HepG2 (cell line): ENCODE data around the gene MFSD2A. TPM values are rescaled to one million over a fixed set of nuclear protein-coding genes. Genes with fewer than 3 reads are reported as not detected.
"Not testable (repeated sequence)": the region's sequence is repeated elsewhere in the genome, so short reads cannot be mapped to it uniquely, and the experiment has no call there.

Experiments used
- ATAC-seq: fragments of 200-7000 bp; cut with Tn5 transposase; 3 replicates; pipeline ENCODE4 v1.9.1; 2020; ENCODE audit warnings: mild to moderate bottlenecking, moderate library complexity
- BruUV-seq: library from RNA; stranded (reverse); fragments of 400-500 nt; replicated peaks from 2 replicates; lab custom pipeline; 2021; lab: Mats Ljungman, UMichigan
- CTCF ChIA-PET: fragments of 300-600 bp; formaldehyde crosslinking; extraction: SDS; loops from one replicate; lab custom pipeline; 2021; ENCODE audit warnings: low total read pairs, inconsistent platforms, low intra/inter-chr PET ratio; lab: Yijun Ruan, JAX
- POLR2A ChIA-PET: fragments of 350-600 bp; sonication (Branson Sonifier 250); formaldehyde crosslinking; loops from one replicate; lab custom pipeline; 2020; ENCODE audit warnings: antibody characterized with exemption, inconsistent platforms; lab: Yijun Ruan, JAX
- DNase-seq: peaks from one replicate; pipeline ENCODE4 v3.0.0-alpha.2; 2015; ENCODE audit warnings: low spot score
- FAIRE-seq: peaks from 3 replicates; lab custom pipeline; 2011; peaks lifted over from hg19 to GRCh38; lab: Jason Lieb, UNC
- H2AFZ ChIP-seq: one replicate; pipeline ENCODE4 v1.6.1; 2011; ENCODE audit warnings: low read length, inconsistent platforms
- H3K27ac ChIP-seq: fragments of 300-600 bp; 3 replicates; pipeline ENCODE4 v1.8.0; 2011; ENCODE audit warnings: mixed run types, mild to moderate bottlenecking, mixed read lengths, low read length, inconsistent platforms; ENCODE audit not compliant: insufficient read depth; ENCODE audit errors: extremely low read length
- H3K27me3 ChIP-seq, 2 experiments: fragments of 200-600 bp in 1 of 2; 2 replicates in 1 of 2; 3 replicates in 1 of 2; pipeline versions ENCODE4 v1.6.0 to v1.8.0; 2011; ENCODE audit warnings: low read length in 2 of 2, mild to moderate bottlenecking in 2 of 2, moderate library complexity in 2 of 2, inconsistent platforms in 1 of 2; ENCODE audit not compliant: insufficient read depth in 2 of 2, control insufficient read depth in 1 of 2
- H3K36me3 ChIP-seq, 2 experiments: fragments of 200-600 bp in 1 of 2; replicated peaks in 1 of 2; 2 replicates in 1 of 2; 3 replicates in 1 of 2; pipeline versions ENCODE4 v1.5.1 to v1.8.0; 2011; ENCODE audit warnings: low read length in 2 of 2, inconsistent platforms in 1 of 2; ENCODE audit not compliant: insufficient read depth in 2 of 2, control insufficient read depth in 1 of 2
- H3K4me1 ChIP-seq: 2 replicates; pipeline ENCODE4 v1.5.1; 2012; ENCODE audit warnings: low read length, inconsistent platforms; ENCODE audit not compliant: insufficient read depth
- H3K4me2 ChIP-seq: 2 replicates; pipeline ENCODE4 v1.6.0; 2011; ENCODE audit warnings: low read depth, low read length, inconsistent platforms
- H3K4me3 ChIP-seq, 3 experiments: fragments of 200-600 bp in 1 of 3; sonication (generic), shearing (Covaris generic) in 1 of 3; replicated peaks in 1 of 3; 2 replicates each; pipeline ENCODE4 v1.5.1; 2011 to 2016; ENCODE audit warnings: low read length in 3 of 3, inconsistent platforms in 2 of 3, low read depth in 2 of 3, mild to moderate bottlenecking in 2 of 3, control low read depth in 1 of 3, mixed read lengths in 1 of 3; ENCODE audit not compliant: insufficient read depth in 1 of 3
- H3K79me2 ChIP-seq: one replicate; pipeline ENCODE4 v1.6.1; 2011; ENCODE audit warnings: low read length, inconsistent platforms; ENCODE audit not compliant: insufficient read depth
- H3K9ac ChIP-seq: 2 replicates; pipeline ENCODE4 v1.6.0; 2011; ENCODE audit warnings: mild to moderate bottlenecking, low read depth, low read length, inconsistent platforms; ENCODE audit not compliant: insufficient read depth
- H3K9me3 ChIP-seq: 2 replicates; pipeline ENCODE4 v1.5.1; 2012; ENCODE audit warnings: mild to moderate bottlenecking, low read length
- H4K20me1 ChIP-seq: 2 replicates; pipeline ENCODE4 v1.6.0; 2011; ENCODE audit warnings: inconsistent platforms, mild to moderate bottlenecking, low read length, moderate library complexity; ENCODE audit not compliant: insufficient read depth
- E2F1 ChIP-seq: sonication (generic); formaldehyde crosslinking; IDR thresholded peaks from 2 replicates; pipeline ENCODE4 v1.5.0; 2020; ENCODE audit warnings: missing genetic modification reagents
- HMG20A ChIP-seq: IDR thresholded peaks from 2 replicates; pipeline ENCODE4 v1.6.1; 2016; ENCODE audit warnings: borderline replicate concordance
- KAT7 ChIP-seq: IDR thresholded peaks from 2 replicates; pipeline ENCODE4 v1.6.1; 2018; ENCODE audit warnings: borderline replicate concordance, missing compliant biosample characterization
- NFKBIZ ChIP-seq: IDR thresholded peaks from 2 replicates; pipeline ENCODE4 v1.6.1; 2018; ENCODE audit warnings: missing genetic modification reagents, missing compliant biosample characterization
- NFRKB ChIP-seq: fragments of 450-650 bp; IDR thresholded peaks from 2 replicates; pipeline ENCODE4 v1.6.1; 2017
- SKI ChIP-seq: fragments of 450-650 bp; IDR thresholded peaks from one replicate; pipeline ENCODE4 v1.6.1; 2018; ENCODE audit warnings: mild to moderate bottlenecking; ENCODE audit not compliant: partially characterized antibody
- ZFP41 ChIP-seq: sonication (generic); formaldehyde crosslinking; IDR thresholded peaks from 2 replicates; pipeline ENCODE4 v1.4.0; 2020; ENCODE audit warnings: mild to moderate bottlenecking, missing genetic modification reagents, borderline replicate concordance
- ZNF788 ChIP-seq: sonication (generic); formaldehyde crosslinking; IDR thresholded peaks from 2 replicates; pipeline ENCODE4 v1.5.0; 2020; ENCODE audit warnings: mild to moderate bottlenecking, missing genetic modification reagents, borderline replicate concordance
- WGBS: methylation state at CpG from one replicate; pipeline ENCODE4 v1.1.6; 2017; ENCODE audit warnings: low lambda C conversion rate; 5-methylcytosine and 5-hydroxymethylcytosine counted together
- in situ Hi-C: cut with HindIII; loops from 2 replicates; pipeline ENCODE4 v1.10.0; 2017; ENCODE audit warnings: low pct_unique_long_range_greater_than_20kb; ENCODE audit not compliant: extremely low pct_ligation_motif_present
- intact Hi-C: fragments of 100-400 bp; cut with micrococcal nuclease; formaldehyde crosslinking; loops from one replicate; pipeline ENCODE4 v1.10.0; 2022; ENCODE audit not compliant: unreplicated experiment
- polyA plus RNA-seq, 8 experiments: library from polyadenylated mRNA; depleted of rRNA in 3 of 8; stranded (reverse) in 7 of 8; unstranded in 1 of 8; fragments of >200 nt; fragmentation: Illumina TruSeq in 4 of 8; extraction: Trizol in 4 of 8; gene quantifications; 2 replicates each; pipeline versions ENCODE4 v1.2.1 to v1.2.3, GENCODE V29; 2011 to 2016; ENCODE audit warnings: low read depth in 4 of 8, missing spikeins in 1 of 8, mixed read lengths in 1 of 8; ENCODE audit not compliant: insufficient read depth in 1 of 8
- total RNA-seq, 5 experiments: library from RNA; depleted of rRNA; stranded (reverse); fragments of >200 nt; fragmentation: Illumina TruSeq; extraction: Trizol; gene quantifications; 2 replicates each; pipeline ENCODE4 v1.2.3, GENCODE V29; 2016; ENCODE audit warnings: low read depth in 1 of 5
- TF ChIP-seq, protein P1 (sequence below): sonication (generic); formaldehyde crosslinking; IDR thresholded peaks from 2 replicates; pipeline ENCODE4 v1.5.0; 2020; ENCODE audit warnings: mild to moderate bottlenecking, missing genetic modification reagents, borderline replicate concordance

The MFSD2A gene
- total and polyA plus RNA-seq, 2 of the 13 experiments (the other 11 are each of a cell fraction or from before 2014, with no cell fraction given), result 0.08 TPM; not detected in 1

- no peaks in the 10 kb centered on the region for H4K20me1 ChIP-seq
- H3K9me3 ChIP-seq, result no peaks in the 10 kb centered on the region
- ChIA-PET CTCF (no interaction called here), POLR2A (no interaction called here)
- H3K9ac ChIP-seq, result no peak overlapping the region
- H3K79me2 ChIP-seq, result no peaks in the 10 kb centered on the region
- BruUV-seq, result no TSS peak
- no peak overlapping the region for H2AFZ ChIP-seq
- intact Hi-C loops, result no loop called here
- in situ Hi-C loops, result no loop called here
- TF ChIP-seq KAT7 (CRISPR knock-in tag) (no peak), ZFP41 (CRISPR knock-in tag) (no peak), HMG20A (CRISPR knock-in tag) (no peak), NFKBIZ (no peak), NFRKB (no peak), SKI (no peak), E2F1 (CRISPR knock-in tag) (no peak), ZNF788 (CRISPR knock-in tag) (no peak)
- TF ChIP-seq, protein P1, sequence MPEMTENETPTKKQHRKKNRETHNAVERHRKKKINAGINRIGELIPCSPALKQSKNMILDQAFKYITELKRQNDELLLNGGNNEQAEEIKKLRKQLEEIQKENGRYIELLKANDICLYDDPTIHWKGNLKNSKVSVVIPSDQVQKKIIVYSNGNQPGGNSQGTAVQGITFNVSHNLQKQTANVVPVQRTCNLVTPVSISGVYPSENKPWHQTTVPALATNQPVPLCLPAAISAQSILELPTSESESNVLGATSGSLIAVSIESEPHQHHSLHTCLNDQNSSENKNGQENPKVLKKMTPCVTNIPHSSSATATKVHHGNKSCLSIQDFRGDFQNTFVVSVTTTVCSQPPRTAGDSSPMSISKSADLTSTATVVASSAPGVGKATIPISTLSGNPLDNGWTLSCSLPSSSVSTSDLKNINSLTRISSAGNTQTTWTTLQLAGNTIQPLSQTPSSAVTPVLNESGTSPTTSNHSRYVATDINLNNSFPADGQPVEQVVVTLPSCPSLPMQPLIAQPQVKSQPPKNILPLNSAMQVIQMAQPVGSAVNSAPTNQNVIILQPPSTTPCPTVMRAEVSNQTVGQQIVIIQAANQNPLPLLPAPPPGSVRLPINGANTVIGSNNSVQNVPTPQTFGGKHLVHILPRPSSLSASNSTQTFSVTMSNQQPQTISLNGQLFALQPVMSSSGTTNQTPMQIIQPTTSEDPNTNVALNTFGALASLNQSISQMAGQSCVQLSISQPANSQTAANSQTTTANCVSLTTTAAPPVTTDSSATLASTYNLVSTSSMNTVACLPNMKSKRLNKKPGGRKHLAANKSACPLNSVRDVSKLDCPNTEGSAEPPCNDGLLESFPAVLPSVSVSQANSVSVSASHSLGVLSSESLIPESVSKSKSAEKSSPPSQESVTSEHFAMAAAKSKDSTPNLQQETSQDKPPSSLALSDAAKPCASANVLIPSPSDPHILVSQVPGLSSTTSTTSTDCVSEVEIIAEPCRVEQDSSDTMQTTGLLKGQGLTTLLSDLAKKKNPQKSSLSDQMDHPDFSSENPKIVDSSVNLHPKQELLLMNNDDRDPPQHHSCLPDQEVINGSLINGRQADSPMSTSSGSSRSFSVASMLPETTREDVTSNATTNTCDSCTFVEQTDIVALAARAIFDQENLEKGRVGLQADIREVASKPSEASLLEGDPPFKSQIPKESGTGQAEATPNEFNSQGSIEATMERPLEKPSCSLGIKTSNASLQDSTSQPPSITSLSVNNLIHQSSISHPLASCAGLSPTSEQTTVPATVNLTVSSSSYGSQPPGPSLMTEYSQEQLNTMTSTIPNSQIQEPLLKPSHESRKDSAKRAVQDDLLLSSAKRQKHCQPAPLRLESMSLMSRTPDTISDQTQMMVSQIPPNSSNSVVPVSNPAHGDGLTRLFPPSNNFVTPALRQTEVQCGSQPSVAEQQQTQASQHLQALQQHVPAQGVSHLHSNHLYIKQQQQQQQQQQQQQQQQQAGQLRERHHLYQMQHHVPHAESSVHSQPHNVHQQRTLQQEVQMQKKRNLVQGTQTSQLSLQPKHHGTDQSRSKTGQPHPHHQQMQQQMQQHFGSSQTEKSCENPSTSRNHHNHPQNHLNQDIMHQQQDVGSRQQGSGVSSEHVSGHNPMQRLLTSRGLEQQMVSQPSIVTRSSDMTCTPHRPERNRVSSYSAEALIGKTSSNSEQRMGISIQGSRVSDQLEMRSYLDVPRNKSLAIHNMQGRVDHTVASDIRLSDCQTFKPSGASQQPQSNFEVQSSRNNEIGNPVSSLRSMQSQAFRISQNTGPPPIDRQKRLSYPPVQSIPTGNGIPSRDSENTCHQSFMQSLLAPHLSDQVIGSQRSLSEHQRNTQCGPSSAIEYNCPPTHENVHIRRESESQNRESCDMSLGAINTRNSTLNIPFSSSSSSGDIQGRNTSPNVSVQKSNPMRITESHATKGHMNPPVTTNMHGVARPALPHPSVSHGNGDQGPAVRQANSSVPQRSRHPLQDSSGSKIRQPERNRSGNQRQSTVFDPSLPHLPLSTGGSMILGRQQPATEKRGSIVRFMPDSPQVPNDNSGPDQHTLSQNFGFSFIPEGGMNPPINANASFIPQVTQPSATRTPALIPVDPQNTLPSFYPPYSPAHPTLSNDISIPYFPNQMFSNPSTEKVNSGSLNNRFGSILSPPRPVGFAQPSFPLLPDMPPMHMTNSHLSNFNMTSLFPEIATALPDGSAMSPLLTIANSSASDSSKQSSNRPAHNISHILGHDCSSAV, result no peak
- TF ChIP-seq, all 625 proteins: peak for 0
- 7% methylated on average over 2 of the region's 2 CpGs for whole genome bisulfite sequencing
- DNase-seq, result no peak
- H3K4me3 ChIP-seq, result no peak overlapping the region
- no peak for FAIRE-seq
- no peak overlapping the region for H3K4me2 ChIP-seq
- H3K4me1 ChIP-seq, result peaks cover 3% of the 10 kb centered on the region; the same call in 1 of the 2 replicates
- H3K27ac ChIP-seq, result no peak overlapping the region
- no peaks in the 10 kb centered on the region for H3K36me3 ChIP-seq
- H3K27me3 ChIP-seq, result no peaks in the 10 kb centered on the region
- ATAC-seq, result no peak
These were observed 27.0 kb downstream of the MFSD2A start for GRCh38 chr1:39981945-39982344.

GRCh38 chr1:39984480-39984879, 29.5 kb downstream of the MFSD2A start:
- H2AFZ ChIP-seq, CTCF ChIA-PET, intact Hi-C loops, H3K79me2 ChIP-seq, H3K9me3 ChIP-seq, ATAC-seq, H3K27me3 ChIP-seq, FAIRE-seq, DNase-seq, H4K20me1 ChIP-seq, in situ Hi-C loops, H3K4me2 ChIP-seq, H3K4me3 ChIP-seq, H3K36me3 ChIP-seq, H3K4me1 ChIP-seq, H3K9ac ChIP-seq, H3K27ac ChIP-seq, BruUV-seq: not testable (repeated sequence)
- 100% methylated on average over 2 of the region's 2 CpGs for WGBS
- POLR2A ChIA-PET, result interaction anchor here (0.7 kb wide), 1 partner anchor 30 kb away, joined by 3 read pairs; no protein-coding TSS in a partner anchor
